ENCODE data around the gene FAM228A.
A peak's percentile ranks its signal among the peaks of the same experiment; 100 is the strongest.

Gene FAM228A

DNA sequence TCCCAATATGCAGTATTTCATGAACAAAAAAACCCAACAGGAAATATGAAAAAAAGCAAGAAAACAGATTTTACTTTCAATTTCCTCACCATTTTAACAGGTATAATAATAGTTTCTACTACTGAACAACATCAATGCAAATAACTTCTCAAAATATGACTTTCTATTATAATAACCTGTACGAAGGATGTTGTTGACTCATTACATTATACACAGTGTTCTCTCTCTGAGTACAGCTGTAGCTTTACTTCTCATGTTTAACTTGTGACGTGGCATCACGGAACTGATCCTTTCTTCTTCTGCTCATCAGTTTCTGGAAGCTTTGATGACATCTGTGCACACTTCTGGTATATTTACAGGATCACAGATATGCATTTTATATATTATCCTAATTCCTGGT, 40.0 kb downstream of the FAM228A start:
- peak overlapping the region; percentile 33 for H3K4me2 ChIP-seq (ENCODE audit: low read depth, low read length, poor library complexity, severe bottlenecking)
- no peak overlapping the region for H2AFZ ChIP-seq (ENCODE audit: low read depth, low read length, severe bottlenecking)
- H3K79me2 ChIP-seq (ENCODE audit: insufficient read depth, low read length), result no peaks in the 10 kb centered on the region
- H3F3A ChIP-seq (ENCODE audit: insufficient read depth), result peaks cover 7% of the 10 kb centered on the region; the same call in 1 of the 2 replicates
- H3K36me3 ChIP-seq (ENCODE audit: low read length), result 0 out of 2 replicates have a peak, but pooled peaks cover 2% of the 10 kb centered on the region
- TF ChIP-seq, protein P1, sequence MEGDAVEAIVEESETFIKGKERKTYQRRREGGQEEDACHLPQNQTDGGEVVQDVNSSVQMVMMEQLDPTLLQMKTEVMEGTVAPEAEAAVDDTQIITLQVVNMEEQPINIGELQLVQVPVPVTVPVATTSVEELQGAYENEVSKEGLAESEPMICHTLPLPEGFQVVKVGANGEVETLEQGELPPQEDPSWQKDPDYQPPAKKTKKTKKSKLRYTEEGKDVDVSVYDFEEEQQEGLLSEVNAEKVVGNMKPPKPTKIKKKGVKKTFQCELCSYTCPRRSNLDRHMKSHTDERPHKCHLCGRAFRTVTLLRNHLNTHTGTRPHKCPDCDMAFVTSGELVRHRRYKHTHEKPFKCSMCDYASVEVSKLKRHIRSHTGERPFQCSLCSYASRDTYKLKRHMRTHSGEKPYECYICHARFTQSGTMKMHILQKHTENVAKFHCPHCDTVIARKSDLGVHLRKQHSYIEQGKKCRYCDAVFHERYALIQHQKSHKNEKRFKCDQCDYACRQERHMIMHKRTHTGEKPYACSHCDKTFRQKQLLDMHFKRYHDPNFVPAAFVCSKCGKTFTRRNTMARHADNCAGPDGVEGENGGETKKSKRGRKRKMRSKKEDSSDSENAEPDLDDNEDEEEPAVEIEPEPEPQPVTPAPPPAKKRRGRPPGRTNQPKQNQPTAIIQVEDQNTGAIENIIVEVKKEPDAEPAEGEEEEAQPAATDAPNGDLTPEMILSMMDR (IDR thresholded peaks at IDR 0.05; ENCODE audit: insufficient read depth, low read length, poor library complexity, severe bottlenecking), result no peak
- no peak for TF ChIP-seq EZH2phosphoT487 (conservative IDR thresholded peaks at IDR 0.05; ENCODE audit: low read length)
- no peaks in the 10 kb centered on the region for H4K20me1 ChIP-seq (ENCODE audit: low read depth, low read length)
- no peaks in the 10 kb centered on the region for H3K9me2 ChIP-seq (replicated peaks; ENCODE audit: insufficient read depth, low read length)
- no peaks in the 10 kb centered on the region for H3K27me3 ChIP-seq (ENCODE audit: low read length)
- no peak overlapping the region for H3K9ac ChIP-seq (ENCODE audit: low read length)
- no peak overlapping the region for H3K4me3 ChIP-seq (ENCODE audit: insufficient read depth, low read length, poor library complexity, severe bottlenecking)
- no peaks in the 10 kb centered on the region for H3K9me3 ChIP-seq (ENCODE audit: insufficient read depth, low read length)
- peak overlapping the region; percentile 33; the same call in 1 of the 2 replicates for H3K27ac ChIP-seq (ENCODE audit: low read depth, low read length)

DNA sequence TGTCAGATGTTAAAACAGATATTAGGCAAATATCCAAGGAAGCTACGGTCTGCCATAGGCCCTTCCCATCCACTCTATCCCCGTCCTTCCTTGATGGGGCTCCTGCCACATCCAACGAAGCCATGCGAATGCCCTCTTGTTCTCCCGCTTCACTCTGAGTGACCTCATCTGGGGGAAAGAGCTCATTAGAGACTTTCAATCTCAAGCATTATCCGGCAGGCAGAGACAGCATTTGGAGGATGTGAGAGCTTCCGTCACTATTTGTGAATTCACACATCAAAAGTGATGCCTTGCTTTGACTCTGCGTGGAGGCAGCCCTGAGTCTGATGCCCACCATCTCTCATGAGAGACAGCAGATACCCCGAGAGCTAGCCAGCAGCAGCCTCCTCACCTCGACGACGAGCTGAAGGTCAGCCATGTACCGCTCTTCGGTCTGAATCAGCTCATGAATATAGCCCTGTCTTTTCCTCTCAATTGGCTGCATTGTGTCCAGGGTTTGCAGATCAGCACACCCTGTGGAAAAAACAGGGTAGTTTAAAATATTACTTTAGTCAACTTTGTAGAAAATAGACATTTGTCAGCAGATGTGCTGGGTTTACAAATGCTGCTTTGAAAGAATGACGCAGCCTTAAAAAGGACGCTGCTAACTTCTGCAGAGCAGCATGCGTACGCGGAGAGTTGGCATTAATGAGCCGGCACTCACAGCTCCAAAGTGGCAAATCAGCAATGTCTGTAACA, 45.9 kb downstream of the FAM228A start:
- no peaks in the 10 kb centered on the region for H3K36me3 ChIP-seq (ENCODE audit: low read length)
- H3K4me3 ChIP-seq (ENCODE audit: insufficient read depth, low read length, poor library complexity, severe bottlenecking), result no peak overlapping the region
- no peaks in the 10 kb centered on the region for H3K9me3 ChIP-seq (ENCODE audit: insufficient read depth, low read length)
- no peaks in the 10 kb centered on the region for H4K20me1 ChIP-seq (ENCODE audit: low read depth, low read length)
- H3F3A ChIP-seq (ENCODE audit: insufficient read depth), result no peaks in the 10 kb centered on the region
- no peaks in the 10 kb centered on the region for H3K27me3 ChIP-seq (ENCODE audit: low read length)
- no peak overlapping the region for H3K9ac ChIP-seq (ENCODE audit: low read length)
- no peak overlapping the region for H3K4me2 ChIP-seq (ENCODE audit: low read depth, low read length, poor library complexity, severe bottlenecking)
- no peaks in the 10 kb centered on the region for H3K9me2 ChIP-seq (replicated peaks; ENCODE audit: insufficient read depth, low read length)
- no peaks in the 10 kb centered on the region for H3K79me2 ChIP-seq (ENCODE audit: insufficient read depth, low read length)
- no peak overlapping the region for H2AFZ ChIP-seq (ENCODE audit: low read depth, low read length, severe bottlenecking)
- H3K27ac ChIP-seq (ENCODE audit: low read depth, low read length), result no peak overlapping the region
- TF ChIP-seq EZH2phosphoT487 (conservative IDR thresholded peaks at IDR 0.05; ENCODE audit: low read length), result no peak

DNA sequence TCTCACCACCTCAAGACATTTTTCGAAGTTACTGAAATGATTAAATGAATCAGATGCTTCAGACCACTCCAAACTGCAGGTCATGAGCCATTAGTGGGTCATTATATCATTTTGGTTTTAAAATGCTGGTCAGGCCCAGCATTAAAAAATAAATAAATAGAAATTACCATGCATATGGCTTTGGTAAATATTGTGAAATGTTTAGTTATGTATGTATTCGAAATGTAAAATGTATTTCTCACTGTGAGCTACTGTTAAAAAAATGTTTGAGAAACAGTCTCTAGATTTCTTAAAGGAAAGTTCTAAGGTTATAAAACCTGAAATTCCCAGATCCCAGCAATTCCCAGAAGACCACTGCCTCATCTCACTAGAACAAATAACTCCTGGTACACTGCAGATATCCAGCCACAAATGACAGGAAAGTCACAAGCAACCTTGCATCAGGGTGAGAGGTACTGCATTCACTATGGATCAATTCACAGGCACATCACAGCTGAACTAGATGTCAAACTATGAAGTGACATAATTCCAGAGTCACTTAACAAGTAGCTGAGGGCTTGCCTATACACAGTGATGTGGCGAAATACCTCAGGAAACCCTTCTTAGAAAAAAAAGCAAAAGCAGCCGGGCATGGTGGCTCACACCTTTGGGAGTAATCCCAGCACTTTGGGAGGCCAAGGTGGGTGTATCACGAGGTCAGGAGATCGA, 46.6 kb downstream of the FAM228A start:
- H4K20me1 ChIP-seq (ENCODE audit: low read depth, low read length), result no peaks in the 10 kb centered on the region
- no peaks in the 10 kb centered on the region for H3K27me3 ChIP-seq (ENCODE audit: low read length)
- no peak for TF ChIP-seq EZH2phosphoT487 (conservative IDR thresholded peaks at IDR 0.05; ENCODE audit: low read length)
- TF ChIP-seq, protein P1 (IDR thresholded peaks at IDR 0.05; ENCODE audit: insufficient read depth, low read length, poor library complexity, severe bottlenecking), result no peak
- no peak overlapping the region for H3K27ac ChIP-seq (ENCODE audit: low read depth, low read length)
- no peaks in the 10 kb centered on the region for H3K36me3 ChIP-seq (ENCODE audit: low read length)
- no peak overlapping the region for H2AFZ ChIP-seq (ENCODE audit: low read depth, low read length, severe bottlenecking)
- no peaks in the 10 kb centered on the region for H3K9me2 ChIP-seq (replicated peaks; ENCODE audit: insufficient read depth, low read length)
- H3K79me2 ChIP-seq (ENCODE audit: insufficient read depth, low read length), result no peaks in the 10 kb centered on the region
- H3K9me3 ChIP-seq (ENCODE audit: insufficient read depth, low read length), result no peaks in the 10 kb centered on the region
- no peak overlapping the region for H3K9ac ChIP-seq (ENCODE audit: low read length)
- H3K4me2 ChIP-seq (ENCODE audit: low read depth, low read length, poor library complexity, severe bottlenecking), result no peak overlapping the region
- H3F3A ChIP-seq (ENCODE audit: insufficient read depth), result no peaks in the 10 kb centered on the region
- H3K4me3 ChIP-seq (ENCODE audit: insufficient read depth, low read length, poor library complexity, severe bottlenecking), result no peak overlapping the region

DNA sequence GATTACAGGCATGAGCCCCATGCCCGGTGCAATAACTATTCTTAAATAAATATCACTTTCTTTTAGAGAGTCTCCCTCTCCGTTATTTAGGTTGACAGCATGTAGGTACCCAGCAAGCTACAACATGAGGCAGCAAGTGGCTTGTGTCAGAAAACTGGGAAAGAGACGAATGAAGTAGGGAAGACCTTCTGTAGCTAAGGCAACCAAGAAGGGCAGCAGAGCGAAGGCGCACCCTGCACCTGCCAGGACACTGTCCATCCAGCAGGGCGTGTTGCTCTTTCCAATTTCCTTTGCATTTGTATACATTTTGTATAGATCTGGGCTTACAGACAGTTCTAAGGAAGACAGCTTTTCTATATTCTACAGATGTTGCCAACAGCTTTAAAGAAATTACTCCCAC, 48.1 kb downstream of the FAM228A start:
- no peaks in the 10 kb centered on the region for H3K9me2 ChIP-seq (replicated peaks; ENCODE audit: insufficient read depth, low read length)
- H2AFZ ChIP-seq (ENCODE audit: low read depth, low read length, severe bottlenecking), result no peak overlapping the region
- H3K9ac ChIP-seq (ENCODE audit: low read length), result no peak overlapping the region
- no peaks in the 10 kb centered on the region for H3K9me3 ChIP-seq (ENCODE audit: insufficient read depth, low read length)
- no peaks in the 10 kb centered on the region for H3K27me3 ChIP-seq (ENCODE audit: low read length)
- no peak overlapping the region for H3K27ac ChIP-seq (ENCODE audit: low read depth, low read length)
- no peak overlapping the region for H3K4me2 ChIP-seq (ENCODE audit: low read depth, low read length, poor library complexity, severe bottlenecking)
- no peaks in the 10 kb centered on the region for H3K36me3 ChIP-seq (ENCODE audit: low read length)
- H4K20me1 ChIP-seq (ENCODE audit: low read depth, low read length), result no peaks in the 10 kb centered on the region
- no peaks in the 10 kb centered on the region for H3F3A ChIP-seq (ENCODE audit: insufficient read depth)
- H3K79me2 ChIP-seq (ENCODE audit: insufficient read depth, low read length), result no peaks in the 10 kb centered on the region
- TF ChIP-seq EZH2phosphoT487 (conservative IDR thresholded peaks at IDR 0.05; ENCODE audit: low read length), result no peak
- TF ChIP-seq, protein P1 (IDR thresholded peaks at IDR 0.05; ENCODE audit: insufficient read depth, low read length, poor library complexity, severe bottlenecking), result no peak
- no peak overlapping the region for H3K4me3 ChIP-seq (ENCODE audit: insufficient read depth, low read length, poor library complexity, severe bottlenecking)

All from SU-DHL-6 (cell line).